ENCODE measurements around the gene MAN1A1.

MAN1A1 gene

GRCh38 chr6:119241111-119241465 lies 108.5 kb downstream of the MAN1A1 start:
- Histone ChIP-seq H3K27ac (replicated peaks) (no peak overlapping the region), H3K27me3 (ENCODE audit: insufficient read depth, poor library complexity, severe bottlenecking) (no peaks in the 10 kb centered on the region), H3K4me3 (replicated peaks; ENCODE audit: insufficient read depth, low read length) (no peak overlapping the region)
- TF ChIP-seq REST (IDR thresholded peaks at IDR 0.05; ENCODE audit: insufficient replicate concordance, low read depth) (no peak), CTCF (IDR thresholded peaks at IDR 0.05; ENCODE audit: insufficient read depth, low read length) (no peak), GABPA (IDR thresholded peaks at IDR 0.05; ENCODE audit: low read depth) (no peak), POLR2AphosphoS5 (IDR thresholded peaks at IDR 0.05; ENCODE audit: low read depth) (no peak)
- DNase-seq (ENCODE audit: low read depth in 1 of 2, low spot score in 1 of 2) = no peak

- TF ChIP-seq GABPA (IDR thresholded peaks at IDR 0.05; ENCODE audit: low read depth) = no peak
- no peak overlapping the region for H3K27ac ChIP-seq (replicated peaks)
- no peak for DNase-seq (ENCODE audit: low read depth in 1 of 2, low spot score in 1 of 2)
- no peaks in the 10 kb centered on the region for H3K27me3 ChIP-seq (ENCODE audit: insufficient read depth, poor library complexity, severe bottlenecking)
- no peak overlapping the region for H3K4me3 ChIP-seq (replicated peaks; ENCODE audit: insufficient read depth, low read length)
These were observed 109.1 kb downstream of the MAN1A1 start for GRCh38 chr6:119240257-119241110.

GRCh38 chr6:119237177-119237715 lies 112.3 kb downstream of the MAN1A1 start:
- Histone ChIP-seq H3K4me3 (replicated peaks; ENCODE audit: insufficient read depth, low read length) (no peak overlapping the region), H3K27me3 (ENCODE audit: insufficient read depth, poor library complexity, severe bottlenecking) (no peaks in the 10 kb centered on the region), H3K27ac (replicated peaks) (no peak overlapping the region)
- DNase-seq (ENCODE audit: low read depth in 1 of 2, low spot score in 1 of 2) = no peak
- TF ChIP-seq POLR2AphosphoS5 (IDR thresholded peaks at IDR 0.05; ENCODE audit: low read depth) (no peak), REST (IDR thresholded peaks at IDR 0.05; ENCODE audit: insufficient replicate concordance, low read depth) (no peak), SPI1 (IDR thresholded peaks at IDR 0.05; ENCODE audit: borderline replicate concordance, low read depth) (no peak), GABPA (IDR thresholded peaks at IDR 0.05; ENCODE audit: low read depth) (no peak), CTCF (IDR thresholded peaks at IDR 0.05; ENCODE audit: insufficient read depth, low read length) (no peak)

GRCh38 chr6:119234941-119235340 lies 114.6 kb downstream of the MAN1A1 start:
- no peaks in the 10 kb centered on the region for H3K27me3 ChIP-seq (ENCODE audit: insufficient read depth, poor library complexity, severe bottlenecking)
- H3K4me3 ChIP-seq (replicated peaks; ENCODE audit: insufficient read depth, low read length) = no peak overlapping the region
- TF ChIP-seq CTCF (IDR thresholded peaks at IDR 0.05; ENCODE audit: insufficient read depth, low read length) = no peak
- no peak for DNase-seq (ENCODE audit: low read depth in 1 of 2, low spot score in 1 of 2)
- no peak overlapping the region for H3K27ac ChIP-seq (replicated peaks)

All from HL-60 (cell line).